ENCODE results near the gene RAB8A. TPM values are rescaled to one million over a fixed set of nuclear protein-coding genes. Genes with fewer than 3 reads are reported as not detected.
"Not testable (repeated sequence)": the region's sequence is repeated elsewhere in the genome, so short reads cannot be mapped to it uniquely, and the experiment has no call there.

The RAB8A gene
- total RNA-seq, 5 donors from 2014 or later (not counting 1 experiment from before 2014, with no cell fraction given): 67.0 to 84.5 (median 71.7) TPM

DNA sequence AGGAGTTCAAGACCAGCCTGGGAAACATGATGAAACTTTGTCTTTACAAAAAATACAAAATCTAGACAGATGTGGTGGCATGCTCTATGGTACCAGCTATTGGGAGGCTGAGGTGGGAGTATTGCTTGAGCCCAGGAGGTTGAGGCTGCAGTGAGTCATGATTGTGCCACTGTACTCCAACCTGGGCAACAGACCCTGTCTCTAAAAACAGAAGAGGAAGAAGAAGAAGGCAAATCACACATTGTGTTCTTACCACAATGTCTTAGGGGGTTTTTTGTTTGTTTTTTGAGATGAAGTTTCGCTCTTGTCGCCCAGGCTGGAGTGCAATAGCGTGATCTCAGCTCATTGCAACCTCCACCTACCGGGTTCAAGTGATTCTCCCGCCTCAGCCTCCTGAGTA lies 67.2 kb downstream of the RAB8A start:
- H3K9me3 ChIP-seq; H3K27me3 Mint-ChIP-seq; DNase-seq; H3K36me3 Mint-ChIP-seq; H3K4me1 Mint-ChIP-seq; H3K27me3 ChIP-seq (replicated peaks in 1 of 2; ENCODE audit: control insufficient read depth in 2 of 2, extremely low read depth in 1 of 2, insufficient read depth in 2 of 2, low read length in 1 of 2); H3K9me3 Mint-ChIP-seq; POLR2A ChIA-PET; H3K27ac Mint-ChIP-seq; H3K4me3 ChIP-seq (ENCODE audit: control insufficient read depth in 1 of 2, extremely low read depth in 1 of 2, low read length in 1 of 2); H3K4me3 Mint-ChIP-seq; H3K27ac ChIP-seq (ENCODE audit: low read length); ATAC-seq (replicated peaks in 1 of 4); H3K36me3 ChIP-seq (ENCODE audit: control insufficient read depth in 2 of 2, extremely low read depth in 1 of 2, insufficient read depth in 1 of 2, low read length in 1 of 2): not testable (repeated sequence)
- no CpG with 5 or more reads among the region's 5 CpGs for WGBS (ENCODE audit: insufficient coverage)
- peaks cover 0 to 12% of the 10 kb centered on the region in 2 experiments for H3K4me1 ChIP-seq (ENCODE audit: control insufficient read depth in 1 of 2, extremely low read depth in 1 of 2, insufficient read depth in 2 of 2, low read length in 2 of 2)
- CTCF ChIA-PET: interaction anchor here in 1 of 2 donors (1.0 kb wide), 1 partner anchor 137 kb away, joined by 3 read pairs; no protein-coding TSS in a partner anchor

DNA sequence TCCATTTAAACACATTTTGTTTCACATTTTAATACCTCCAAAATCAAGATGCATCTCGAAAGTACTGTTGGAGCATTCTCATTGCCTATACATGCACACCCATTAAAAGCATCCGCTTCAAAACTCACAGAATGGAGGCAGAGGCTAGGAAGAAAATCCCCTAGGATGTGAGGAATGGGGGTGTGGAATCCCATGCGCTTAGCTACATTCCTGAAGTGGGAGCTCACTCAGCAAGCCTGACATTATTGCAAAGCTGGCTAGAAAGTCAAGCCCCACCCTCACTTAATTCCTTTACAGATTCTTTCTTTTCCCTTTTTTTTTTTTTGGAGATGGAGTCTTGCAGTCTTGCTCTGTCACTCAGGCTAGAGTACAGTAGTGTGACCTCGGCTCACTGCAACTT lies 68.9 kb downstream of the RAB8A start:
- Mint-ChIP-seq H3K4me1 (peaks cover 10 to 14% (median 11%) of the 10 kb centered on the region in 3 donors), H3K27me3 (peaks cover 0 to 1% of the 10 kb centered on the region in 2 donors), H3K36me3 (no peaks in the 10 kb centered on the region), H3K4me3 (no peak overlapping the region), H3K27ac (no peak overlapping the region), H3K9me3 (no peaks in the 10 kb centered on the region)
- ChIA-PET POLR2A (no interaction called here), CTCF (no interaction called here)
- no peak for DNase-seq
- 88% methylated on average over 1 of the region's 4 CpGs for WGBS (ENCODE audit: insufficient coverage)
- Histone ChIP-seq H3K9me3 (no peaks in the 10 kb centered on the region), H3K27ac (ENCODE audit: low read length) (no peak overlapping the region), H3K4me1 (ENCODE audit: control insufficient read depth in 1 of 2, extremely low read depth in 1 of 2, insufficient read depth in 2 of 2, low read length in 2 of 2) (peaks cover 0 to 18% of the 10 kb centered on the region in 2 experiments), H3K36me3 (ENCODE audit: control insufficient read depth in 2 of 2, extremely low read depth in 1 of 2, insufficient read depth in 1 of 2, low read length in 1 of 2) (no peaks in the 10 kb centered on the region), H3K4me3 (ENCODE audit: control insufficient read depth in 1 of 2, extremely low read depth in 1 of 2, low read length in 1 of 2) (no peak overlapping the region), H3K27me3 (replicated peaks in 1 of 2; ENCODE audit: control insufficient read depth in 2 of 2, extremely low read depth in 1 of 2, insufficient read depth in 2 of 2, low read length in 1 of 2) (peaks cover 0 to 6% of the 10 kb centered on the region in 2 experiments)
- no peak for ATAC-seq (replicated peaks in 1 of 4)

Other genes starting within 250 kb of the RAB8A start
- gene CYP4F2, start 213.8 kb upstream of the RAB8A start, total RNA-seq: under 1 TPM in 1 of 5 donors, not detected in 4; 0.29 TPM
- gene CYP4F11, start 177.4 kb upstream of the RAB8A start, total RNA-seq: under 1 TPM in 2 of 5 donors, not detected in 3; 0.15 to 0.16 TPM
- gene OR10H4, start 162.9 kb upstream of the RAB8A start, total RNA-seq: not detected
- 100 to 1,000 TPM in 2 of 5 donors, 10 to 100 TPM in 3; 83.6 to 189 (median 99.5) TPM for gene TPM4, start 35.4 kb upstream of the RAB8A start, total RNA-seq
- 10 to 100 TPM; 23.5 to 37.0 (median 28.5) TPM for gene HSH2D, start 31.8 kb downstream of the RAB8A start, total RNA-seq
- gene CIB3, start 61.6 kb downstream of the RAB8A start, total RNA-seq: not detected
- gene FAM32A, start 73.5 kb downstream of the RAB8A start, total RNA-seq: 10 to 100 TPM; 42.1 to 60.6 (median 53.3) TPM
- 100 to 1,000 TPM in 4 of 5 donors, 10 to 100 TPM in 1; 94.9 to 171 (median 133) TPM for gene AP1M1, start 86.0 kb downstream of the RAB8A start, total RNA-seq
- 100 to 1,000 TPM; 612 to 721 (median 621) TPM for gene KLF2, start 212.9 kb downstream of the RAB8A start, total RNA-seq

All from T-cell (primary cell).